K562 (cell line): ENCODE results near the gene PRR7. TPM values are rescaled to one million over a fixed set of nuclear protein-coding genes. Genes with fewer than 3 reads are reported as not detected.

ENCODE experiments used
- C11orf30 ChIP-seq: fragments of 450-650 bp; IDR thresholded peaks from 2 replicates; pipeline ENCODE4 v1.6.1; 2016; ENCODE audit warnings: low read depth, mild to moderate bottlenecking
- COPS2 ChIP-seq: fragments of 450-650 bp; conservative IDR thresholded peaks from 2 replicates; pipeline ENCODE4 v1.6.1; 2016; ENCODE audit warnings: mild to moderate bottlenecking, moderate library complexity
- ELF1 ChIP-seq: fragments of 200-800 bp; sonication (Bioruptor generic); IDR thresholded peaks from 2 replicates; pipeline ENCODE4 v1.6.1; 2016; ENCODE audit warnings: missing genetic modification characterization, missing compliant biosample characterization
- FOXP1 ChIP-seq: sonication (generic); formaldehyde crosslinking; IDR thresholded peaks from 2 replicates; pipeline ENCODE4 v1.8.0; 2022; ENCODE audit warnings: mild to moderate bottlenecking, missing genetic modification reagents
- GATAD2B ChIP-seq: fragments of 450-650 bp; IDR thresholded peaks from 2 replicates; pipeline ENCODE4 v1.6.1; 2017; ENCODE audit warnings: mild to moderate bottlenecking, borderline replicate concordance
- ILK ChIP-seq: fragments of 450-650 bp; IDR thresholded peaks from 2 replicates; pipeline ENCODE4 v1.6.1; 2016; ENCODE audit warnings: missing genetic modification characterization, low read depth, mild to moderate bottlenecking, missing compliant biosample characterization, moderate library complexity, borderline replicate concordance
- IRF1 ChIP-seq: sonication (generic); formaldehyde crosslinking; IDR thresholded peaks from 2 replicates; pipeline ENCODE4 v1.8.0; 2022; ENCODE audit warnings: missing genetic modification reagents, mild to moderate bottlenecking, borderline replicate concordance
- IRF2 ChIP-seq: sonication (generic); formaldehyde crosslinking; IDR thresholded peaks from 2 replicates; pipeline ENCODE4 v1.8.1; 2022; ENCODE audit warnings: mild to moderate bottlenecking, missing genetic modification reagents
- LCOR ChIP-seq: sonication (generic); formaldehyde crosslinking; IDR thresholded peaks from 2 replicates; pipeline ENCODE4 v1.8.0; 2022; ENCODE audit warnings: mild to moderate bottlenecking, missing genetic modification reagents
- MBD2 ChIP-seq: sonication (generic); IDR thresholded peaks from 2 replicates; pipeline ENCODE4 v1.6.1; 2016; ENCODE audit warnings: low read depth, borderline replicate concordance
- PHB2 ChIP-seq: fragments of 450-650 bp; IDR thresholded peaks from 2 replicates; pipeline ENCODE4 v1.6.1; 2017; ENCODE audit warnings: low read depth
- POLR3G ChIP-seq: IDR thresholded peaks from 2 replicates; pipeline ENCODE4 v1.6.1; 2011; ENCODE audit not compliant: insufficient read length, insufficient replicate concordance; ENCODE audit errors: extremely low read depth
- POU5F1 ChIP-seq: fragments of 150-350 bp; IDR thresholded peaks from 2 replicates; pipeline ENCODE4 v1.6.1; 2014; ENCODE audit warnings: borderline replicate concordance, low read length, low read depth, mild to moderate bottlenecking; ENCODE audit not compliant: partially characterized antibody
- PTTG1 ChIP-seq: fragments of 450-650 bp; IDR thresholded peaks from 2 replicates; pipeline ENCODE4 v1.6.1; 2016; ENCODE audit warnings: low read depth, mild to moderate bottlenecking, missing genetic modification characterization, missing compliant biosample characterization
- RREB1 ChIP-seq: fragments of 250-450 bp; sonication (Bioruptor Pico); IDR thresholded peaks from 2 replicates; pipeline ENCODE4 v1.4.0; 2020
- SMARCC2 ChIP-seq: fragments of 450-650 bp; IDR thresholded peaks from 2 replicates; pipeline ENCODE4 v1.6.1; 2017; ENCODE audit warnings: antibody characterized with exemption, moderate library complexity, mild to moderate bottlenecking, low read depth
- SUPT5H ChIP-seq: fragments of 450-650 bp; IDR thresholded peaks from 2 replicates; pipeline ENCODE4 v1.6.1; 2016
- TCFL5 ChIP-seq: fragments of 250-450 bp; sonication (Bioruptor Pico); conservative IDR thresholded peaks from 2 replicates; pipeline ENCODE4 v1.6.1; 2021; ENCODE audit warnings: mild to moderate bottlenecking, moderate library complexity, matching md5 sums
- XRCC3 ChIP-seq: fragments of 450-650 bp; IDR thresholded peaks from 2 replicates; pipeline ENCODE4 v1.6.1; 2017; ENCODE audit warnings: mild to moderate bottlenecking, moderate library complexity
- XRCC5 ChIP-seq: fragments of 200-400 bp; formaldehyde crosslinking; IDR thresholded peaks from 2 replicates; pipeline ENCODE4 v1.6.1; 2017; ENCODE audit warnings: low read depth, mild to moderate bottlenecking, low read length
- ZKSCAN8 ChIP-seq: fragments of 200-800 bp; sonication (Bioruptor generic); IDR thresholded peaks from 2 replicates; pipeline ENCODE4 v1.6.1; 2016; ENCODE audit warnings: missing genetic modification characterization, missing compliant biosample characterization
- ZNF445 ChIP-seq: fragments of 250-450 bp; sonication (Bioruptor Pico); IDR thresholded peaks from 2 replicates; pipeline ENCODE4 v1.4.0; 2020; ENCODE audit warnings: low read depth, mild to moderate bottlenecking, moderate library complexity
- polyA plus RNA-seq, 8 experiments: library from polyadenylated mRNA; depleted of rRNA in 4 of 8; stranded (reverse) in 5 of 8; unstranded in 3 of 8; fragments of >200 nt; fragmentation: Nextera tagmentation in 2 of 8; fragmentation: Illumina TruSeq in 1 of 8; extraction: Ambion mirVana in 2 of 8; extraction: Trizol in 1 of 8; gene quantifications; 2 replicates each; pipeline versions ENCODE4 v1.2.1 to v1.2.3, GENCODE V29; 2011 to 2014; ENCODE audit warnings: inconsistent platforms in 1 of 8, missing spikeins in 1 of 8
- total RNA-seq, 7 experiments: library from RNA; depleted of rRNA in 6 of 7; stranded (reverse); fragments of >200 nt in 6 of 7; fragmentation: Illumina TruSeq in 2 of 7; extraction: Trizol in 2 of 7; gene quantifications; 2 replicates each; pipeline versions ENCODE4 v1.2.1 to v1.2.3, GENCODE V29; 2011 to 2021; ENCODE audit warnings: low replicate concordance in 1 of 7
- TF ChIP-seq, protein P1 (sequence below): fragments of 450-650 bp; formaldehyde crosslinking; IDR thresholded peaks from 2 replicates; pipeline ENCODE4 v1.4.0; 2022; ENCODE audit warnings: missing genetic modification characterization

PRR7 gene
- total and polyA plus RNA-seq, 9 of the 15 experiments (the other 6 are each of a cell fraction or from before 2014, with no cell fraction given) = 0.80 to 11.3 (median 10.4) TPM; not detected in 4

GRCh38 chr5:177454397-177455035, 7.9 kb downstream of the PRR7 start (continued):
- peak; percentile 93 for TF ChIP-seq XRCC5
- no peak for TF ChIP-seq PHB2
- TF ChIP-seq PTTG1 (tag) = no peak
- TF ChIP-seq ZNF445 (CRISPR knock-in tag) = no peak
- TF ChIP-seq IRF1 (CRISPR knock-in tag) = no peak
- TF ChIP-seq RREB1 (CRISPR knock-in tag) = 0 out of 2 replicates have a peak, but pooled peaks have one; percentile 23
- TF ChIP-seq ILK = no peak
- TF ChIP-seq POLR3G = no peak
- no peak for TF ChIP-seq LCOR (CRISPR knock-in tag)
- TF ChIP-seq SUPT5H = no peak
- TF ChIP-seq XRCC3 = no peak
- no peak for TF ChIP-seq ELF1 (tag)
- peak; percentile 37; the same call in 1 of the 2 replicates for TF ChIP-seq MBD2
- no peak; the same call in 1 of the 2 replicates for TF ChIP-seq FOXP1
- TF ChIP-seq ZKSCAN8 (CRISPR knock-in tag) = no peak
- no peak for TF ChIP-seq C11orf30
- no peak for TF ChIP-seq IRF2 (CRISPR knock-in tag)
- TF ChIP-seq GATAD2B = peak; percentile 92
- TF ChIP-seq COPS2 = no peak
- TF ChIP-seq SMARCC2 = no peak
- no peak for TF ChIP-seq TCFL5 (CRISPR knock-in tag)
- TF ChIP-seq POU5F1 = no peak
- TF ChIP-seq, protein P1, sequence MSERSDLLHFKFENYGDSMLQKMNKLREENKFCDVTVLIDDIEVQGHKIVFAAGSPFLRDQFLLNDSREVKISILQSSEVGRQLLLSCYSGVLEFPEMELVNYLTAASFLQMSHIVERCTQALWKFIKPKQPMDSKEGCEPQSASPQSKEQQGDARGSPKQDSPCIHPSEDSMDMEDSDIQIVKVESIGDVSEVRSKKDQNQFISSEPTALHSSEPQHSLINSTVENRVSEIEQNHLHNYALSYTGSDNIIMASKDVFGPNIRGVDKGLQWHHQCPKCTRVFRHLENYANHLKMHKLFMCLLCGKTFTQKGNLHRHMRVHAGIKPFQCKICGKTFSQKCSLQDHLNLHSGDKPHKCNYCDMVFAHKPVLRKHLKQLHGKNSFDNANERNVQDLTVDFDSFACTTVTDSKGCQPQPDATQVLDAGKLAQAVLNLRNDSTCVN = no peak
